ENCODE results near the gene NOS1AP. TPM values are rescaled to one million over a fixed set of nuclear protein-coding genes. Genes with fewer than 3 reads are reported as not detected.

Gene NOS1AP
- total RNA-seq, 1 donor from 2014 or later = 20.7 TPM

DNA sequence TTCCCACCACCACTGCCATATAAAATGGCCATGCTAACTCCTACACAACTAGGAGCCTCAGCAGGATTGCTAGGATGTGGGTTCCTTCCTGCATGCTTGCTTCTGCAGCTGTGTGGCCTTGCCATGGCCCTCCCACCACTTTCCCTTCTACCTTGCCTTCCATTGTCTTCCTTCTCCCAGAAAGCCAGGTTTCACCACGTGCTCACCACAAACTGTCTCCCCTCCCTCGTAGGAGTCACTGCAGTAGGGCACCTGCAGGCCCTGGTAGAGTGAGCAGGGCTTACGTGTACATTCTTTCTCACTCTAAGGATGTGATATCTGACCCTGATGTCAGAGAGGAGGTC is 315.8 kb downstream of the NOS1AP start:
- DNase-seq (ENCODE audit: low spot score) = no peak

DNA sequence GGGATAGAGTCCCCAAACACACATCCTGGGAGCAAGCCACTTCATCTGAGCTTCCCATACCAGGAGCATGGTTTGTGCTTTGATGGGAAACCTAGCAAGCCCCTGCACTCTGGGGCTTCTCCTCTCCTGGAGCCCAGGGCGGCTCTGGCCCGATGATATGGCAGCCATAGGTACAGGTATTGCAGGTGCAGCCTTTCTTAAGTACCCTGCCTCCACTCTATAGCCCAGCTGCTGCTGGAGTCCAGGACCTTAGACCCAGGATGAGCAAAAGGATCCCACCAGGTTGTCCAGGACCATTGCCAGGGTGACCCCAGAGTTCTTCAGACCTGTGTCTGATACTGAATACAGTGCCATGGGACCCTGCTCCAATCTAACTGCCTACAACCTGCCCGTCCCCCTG is 316.2 kb downstream of the NOS1AP start:
- DNase-seq (ENCODE audit: low spot score) = no peak

DNA sequence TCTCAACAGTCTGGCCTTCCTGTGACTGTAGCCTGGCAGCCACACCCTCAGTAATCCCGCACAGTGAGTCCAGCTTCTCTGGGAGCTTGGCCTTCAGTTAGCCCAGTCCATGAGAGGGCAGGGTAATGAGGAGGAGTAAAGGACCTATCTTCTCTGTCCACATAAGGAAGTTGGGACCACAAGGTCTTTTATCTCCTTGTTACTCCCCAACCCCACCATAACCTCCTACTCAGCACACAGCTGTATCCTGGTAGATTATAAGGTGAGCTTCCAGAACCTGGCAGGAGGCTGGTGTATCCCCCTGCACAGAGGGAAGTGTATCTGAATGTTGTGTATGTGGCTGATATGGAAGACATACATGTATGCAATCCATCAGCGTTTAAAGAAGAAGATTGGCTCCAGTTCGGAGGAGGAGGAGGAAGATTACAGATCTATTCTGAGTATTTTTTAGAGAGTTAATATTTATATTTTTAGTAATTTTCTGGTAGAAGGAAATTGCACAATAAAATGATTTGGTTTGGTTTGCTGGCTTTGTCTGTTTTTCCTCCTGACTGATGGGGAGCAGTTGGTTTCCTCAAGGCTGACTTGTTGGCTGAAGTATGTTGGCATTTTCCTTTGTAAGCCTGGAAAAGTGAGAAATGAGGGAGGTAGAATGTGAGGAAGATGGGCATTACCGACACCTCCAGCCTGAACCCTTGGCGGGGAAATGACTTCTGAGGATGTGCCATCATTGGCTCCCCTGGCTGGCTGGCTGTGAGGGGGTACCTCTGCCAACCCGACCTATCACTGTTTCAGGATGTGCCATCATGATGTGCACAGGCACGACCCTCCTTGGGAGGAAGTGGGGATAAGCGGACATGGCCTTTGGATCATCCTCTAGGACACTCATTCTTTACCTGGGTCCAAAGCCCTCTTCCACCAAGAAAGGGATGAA is 317.1 kb downstream of the NOS1AP start:
- DNase-seq (ENCODE audit: low spot score) = no peak

DNA sequence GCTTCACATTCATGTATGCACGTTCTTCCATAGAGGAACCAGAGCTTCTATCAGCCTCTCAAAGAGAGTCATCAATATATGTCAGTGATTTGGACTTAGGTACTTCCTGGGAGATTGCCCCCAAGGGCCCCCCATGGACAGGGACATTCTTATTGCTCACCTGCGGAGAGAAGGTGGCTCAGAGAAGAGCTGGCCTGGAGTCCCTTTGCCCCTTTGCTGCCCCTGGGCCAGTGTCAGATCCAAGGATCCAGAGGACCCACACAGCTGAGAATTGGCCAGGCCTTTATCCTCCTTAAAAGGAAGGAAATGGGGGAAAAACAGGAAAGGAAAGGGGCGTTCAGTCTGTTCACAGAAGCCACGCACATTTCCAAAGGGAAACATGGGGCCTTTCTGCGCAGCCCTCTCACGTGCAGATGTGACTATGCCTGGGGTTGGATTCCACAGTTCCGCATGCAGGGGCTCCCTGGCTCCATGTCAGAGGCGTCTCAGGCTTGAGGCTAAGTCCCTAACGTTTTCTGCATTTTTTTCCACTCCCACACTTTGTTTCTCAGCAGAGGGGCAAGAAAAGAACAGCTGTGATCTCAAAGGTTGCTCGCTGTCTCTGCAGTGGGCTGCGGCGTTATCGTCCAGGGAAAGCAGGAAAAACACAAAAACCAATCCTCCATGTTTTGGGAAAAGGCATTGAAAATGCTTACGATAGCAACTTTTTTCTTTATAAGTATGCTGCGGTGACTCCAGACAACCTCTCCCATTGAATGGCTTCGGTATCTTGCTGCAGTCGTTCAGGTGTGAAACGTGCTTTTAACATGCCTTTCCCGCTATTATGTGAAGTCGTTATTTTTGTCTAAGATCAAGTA is 318.0 kb downstream of the NOS1AP start:
- DNase-seq (ENCODE audit: low spot score) = no peak

DNA sequence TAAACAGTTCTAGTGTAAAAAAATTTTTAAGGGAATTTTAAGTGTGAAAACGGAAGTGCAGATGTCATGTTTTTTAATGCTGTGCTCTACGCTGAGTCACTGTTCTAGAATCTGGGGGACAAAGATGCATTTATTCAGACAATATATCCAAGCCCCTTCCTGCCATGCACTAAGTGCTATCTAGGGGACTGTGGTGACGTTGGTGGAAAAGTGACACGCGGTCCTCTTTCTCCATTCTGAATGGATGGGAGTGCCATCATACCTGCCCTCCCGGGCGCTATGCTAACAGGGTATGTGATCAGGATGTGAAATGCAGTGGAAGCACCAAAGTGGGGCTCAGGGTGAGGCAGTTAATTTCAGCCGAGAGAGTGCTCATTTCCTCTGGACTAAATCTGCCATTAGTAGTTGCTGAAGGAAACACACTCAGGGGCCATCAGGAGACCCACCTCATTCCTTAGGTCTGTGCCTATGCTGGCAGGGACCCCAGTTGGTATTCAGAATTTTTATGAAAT is 318.6 kb downstream of the NOS1AP start:
- no peak for DNase-seq (ENCODE audit: low spot score)

DNA sequence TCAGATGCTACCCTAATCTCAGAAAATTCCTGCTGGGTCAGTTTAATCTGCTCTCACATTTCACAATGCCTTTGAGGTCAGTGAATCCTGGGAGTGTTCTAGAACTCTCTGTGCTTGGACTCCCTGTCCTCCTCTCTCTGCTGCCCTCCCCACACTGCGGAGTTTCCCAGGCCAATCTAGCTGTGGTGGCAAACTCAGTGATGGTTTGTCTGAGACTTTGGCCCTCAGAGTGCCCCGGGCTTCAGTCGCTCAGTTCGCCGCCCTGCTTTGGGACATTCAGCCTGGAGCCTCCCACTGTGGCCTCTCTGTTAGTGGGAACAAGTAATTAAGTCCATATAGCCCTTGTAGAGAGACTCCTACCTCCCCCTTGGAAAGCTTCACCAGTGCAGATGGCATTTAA is 319.1 kb downstream of the NOS1AP start:
- no peak for DNase-seq (ENCODE audit: low spot score)

DNA sequence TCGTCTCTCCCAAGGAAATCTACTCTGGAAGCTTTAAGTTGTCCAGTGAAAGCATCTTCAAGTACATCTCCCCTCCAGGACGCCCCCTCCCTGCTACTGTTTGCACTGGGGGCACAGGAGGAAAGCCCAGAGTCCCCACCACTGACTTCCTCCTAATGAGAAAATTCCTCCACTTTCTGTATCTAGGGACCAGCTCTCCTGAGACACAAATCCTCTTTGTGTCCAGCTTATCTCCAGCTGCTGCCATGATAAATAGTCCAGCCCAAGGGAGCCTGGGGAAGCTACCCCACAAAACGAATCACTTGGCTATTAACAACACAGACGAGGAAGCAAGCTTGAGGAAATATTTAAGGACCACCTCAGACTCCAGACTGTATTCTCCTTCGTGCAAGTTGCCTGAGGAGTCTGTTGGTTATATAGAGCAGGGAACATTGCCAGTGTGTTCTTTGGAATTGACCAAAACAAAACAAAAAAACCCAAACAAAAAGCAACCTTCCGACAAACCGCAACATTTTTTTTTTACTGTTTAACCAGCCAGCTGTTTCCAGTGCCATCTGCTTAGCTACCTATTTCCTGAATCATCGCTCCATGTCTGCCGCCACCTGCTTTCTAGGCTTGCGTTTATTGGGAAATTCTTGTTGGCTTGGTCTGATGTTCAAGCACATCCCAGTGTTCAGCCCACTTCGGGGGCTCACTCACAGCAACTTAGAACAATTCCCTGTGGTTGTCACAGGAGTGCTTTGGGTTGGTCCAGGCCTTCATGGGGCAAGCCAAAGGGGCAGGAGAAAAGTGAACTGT is 319.7 kb downstream of the NOS1AP start:
- DNase-seq (ENCODE audit: low spot score) = no peak

DNA sequence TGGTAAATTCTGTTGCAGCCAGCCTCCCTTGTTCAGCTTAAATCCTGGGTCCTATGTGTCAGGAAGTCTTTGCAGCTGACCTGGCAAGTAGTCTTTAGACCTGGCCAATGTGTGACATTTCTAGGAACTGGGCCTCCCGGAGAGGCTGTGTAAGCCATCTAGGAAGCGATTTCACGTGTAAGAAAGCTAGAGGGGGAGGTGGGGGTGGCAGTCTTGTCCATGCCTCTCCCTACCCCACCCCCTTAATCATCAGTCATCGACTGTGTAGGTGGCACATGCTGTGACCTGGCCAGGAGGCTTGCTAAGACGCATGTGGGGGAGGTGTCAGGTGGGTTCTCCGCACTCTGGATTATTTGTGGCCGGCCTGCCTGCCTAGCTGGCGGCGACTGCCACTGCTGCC is 320.5 kb downstream of the NOS1AP start:
- DNase-seq (ENCODE audit: low spot score) = no peak

DNA sequence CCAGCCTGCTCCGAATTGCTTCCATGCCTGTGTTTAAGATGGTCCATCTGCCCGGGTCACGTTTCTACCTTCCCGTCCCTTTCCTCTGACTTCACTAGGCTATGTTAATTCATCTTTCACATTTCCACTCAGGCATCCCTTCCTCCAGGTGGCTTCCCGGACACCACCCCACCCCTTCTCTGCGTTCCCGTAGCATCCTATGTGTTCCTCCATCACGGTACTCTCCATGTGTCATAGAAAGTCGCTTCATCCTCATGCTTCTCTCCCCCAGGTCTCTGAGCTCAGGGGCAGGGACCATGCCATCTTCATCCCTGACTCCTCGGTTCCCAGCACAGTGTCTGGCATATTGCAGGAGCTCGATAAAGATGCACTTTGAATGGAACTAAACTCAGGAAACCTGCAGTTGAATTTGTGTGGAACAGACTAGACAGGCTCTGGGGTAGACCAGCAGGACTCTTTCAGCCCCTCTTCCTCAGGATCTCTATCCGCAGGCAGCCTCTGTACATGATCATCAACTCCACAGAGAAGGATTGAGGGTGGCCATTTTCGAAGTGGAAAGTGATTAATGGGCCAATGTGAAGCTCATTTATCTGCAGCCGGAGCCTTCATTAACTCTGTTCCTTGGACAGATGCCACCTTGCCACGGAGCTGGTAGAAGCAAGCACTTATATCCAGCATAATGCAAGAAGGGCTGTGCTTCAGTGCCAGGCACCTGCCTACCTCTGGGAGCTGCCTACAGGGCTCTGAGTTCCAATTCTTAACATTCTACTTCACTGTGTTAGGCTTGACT is 321.1 kb downstream of the NOS1AP start:
- DNase-seq (ENCODE audit: low spot score) = no peak

DNA sequence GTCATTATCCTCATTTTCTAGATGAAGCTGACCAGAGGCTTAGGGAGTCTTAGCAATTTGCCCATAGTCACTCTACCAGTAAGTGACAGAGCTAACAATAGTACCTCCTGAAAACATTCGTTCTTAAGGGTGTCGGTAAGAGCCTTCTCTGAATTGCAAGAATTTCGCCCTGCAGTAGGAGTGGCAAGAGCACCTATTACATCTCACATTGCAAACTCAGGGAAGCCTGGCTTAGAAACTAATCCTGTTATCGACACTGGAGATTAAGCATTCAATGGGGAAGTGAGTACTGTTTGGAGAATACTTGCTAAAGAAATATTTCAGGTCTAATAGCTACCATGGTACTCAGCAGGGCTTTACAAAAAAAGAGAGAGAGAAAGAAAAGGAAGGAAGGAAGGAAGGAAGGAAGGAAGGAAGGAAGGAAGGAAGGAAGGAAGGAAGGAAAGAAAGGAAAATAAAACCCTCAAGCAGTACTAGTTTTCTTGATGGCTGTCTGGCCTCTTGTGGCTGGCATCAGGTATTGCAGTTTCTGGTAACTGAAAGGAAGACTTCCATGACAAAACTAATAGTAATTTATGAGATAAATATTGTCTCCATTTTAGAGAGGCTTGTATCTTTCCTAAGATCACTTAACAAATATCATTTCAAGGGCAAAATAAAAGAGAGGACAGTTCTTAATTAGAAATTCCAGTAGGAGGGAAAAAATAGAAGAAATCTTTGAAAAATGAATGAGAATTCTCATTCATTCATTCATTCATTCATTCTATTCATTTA is 322.5 kb downstream of the NOS1AP start:
- no peak for DNase-seq (ENCODE audit: low spot score)

DNA sequence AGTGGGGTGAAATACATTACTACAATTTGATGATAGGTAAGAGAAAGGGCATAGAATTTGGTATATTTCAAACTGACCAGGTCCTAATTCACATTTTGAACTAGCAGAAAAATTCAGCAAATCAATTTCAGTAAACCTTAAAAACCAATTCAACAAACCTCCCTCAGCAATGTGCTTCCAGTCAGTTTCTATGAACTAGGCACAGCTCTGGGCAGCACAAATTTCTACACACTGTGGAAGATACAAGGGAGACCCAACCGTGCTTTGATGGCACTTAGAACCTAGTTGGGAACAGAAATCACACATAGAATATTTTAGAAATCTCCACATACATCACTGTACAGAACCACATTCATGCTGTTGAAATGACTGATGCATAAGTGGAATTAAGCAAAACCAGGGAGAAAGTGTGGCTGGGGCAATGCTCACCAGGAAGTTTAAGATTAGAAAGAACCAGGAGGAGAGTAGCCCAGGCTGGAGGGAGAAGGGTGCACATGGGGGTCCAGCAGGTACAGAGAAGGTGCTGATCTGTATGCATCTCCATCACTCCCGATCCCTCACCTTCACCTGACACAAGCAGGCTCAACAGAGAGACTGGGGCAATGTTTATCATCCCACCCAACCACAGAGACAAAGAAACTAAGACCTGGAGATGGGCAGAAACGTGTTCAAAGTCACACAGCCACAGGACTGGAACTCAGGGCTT is 326.9 kb downstream of the NOS1AP start:
- no peak for DNase-seq (ENCODE audit: low spot score)

DNA sequence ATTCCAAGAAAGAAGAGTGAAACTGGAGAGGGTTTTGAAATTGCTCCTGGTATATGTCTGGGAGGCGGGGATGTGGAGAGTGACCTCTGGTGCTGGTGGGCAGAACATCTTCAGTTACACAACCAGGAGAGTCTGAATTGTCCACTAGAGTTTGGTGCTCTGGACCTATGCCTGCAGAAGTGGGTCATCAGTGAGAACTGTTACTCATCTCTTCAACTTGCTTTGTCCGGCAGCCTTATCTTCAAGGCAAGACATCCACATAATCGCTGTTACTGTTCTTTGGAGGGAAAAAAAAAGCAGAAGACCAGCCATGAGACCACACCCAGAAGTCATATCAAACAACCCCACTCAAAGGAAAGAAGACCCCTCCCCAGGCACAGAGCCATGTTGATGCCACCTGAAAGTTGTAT is 327.6 kb downstream of the NOS1AP start:
- no peak for DNase-seq (ENCODE audit: low spot score)

DNA sequence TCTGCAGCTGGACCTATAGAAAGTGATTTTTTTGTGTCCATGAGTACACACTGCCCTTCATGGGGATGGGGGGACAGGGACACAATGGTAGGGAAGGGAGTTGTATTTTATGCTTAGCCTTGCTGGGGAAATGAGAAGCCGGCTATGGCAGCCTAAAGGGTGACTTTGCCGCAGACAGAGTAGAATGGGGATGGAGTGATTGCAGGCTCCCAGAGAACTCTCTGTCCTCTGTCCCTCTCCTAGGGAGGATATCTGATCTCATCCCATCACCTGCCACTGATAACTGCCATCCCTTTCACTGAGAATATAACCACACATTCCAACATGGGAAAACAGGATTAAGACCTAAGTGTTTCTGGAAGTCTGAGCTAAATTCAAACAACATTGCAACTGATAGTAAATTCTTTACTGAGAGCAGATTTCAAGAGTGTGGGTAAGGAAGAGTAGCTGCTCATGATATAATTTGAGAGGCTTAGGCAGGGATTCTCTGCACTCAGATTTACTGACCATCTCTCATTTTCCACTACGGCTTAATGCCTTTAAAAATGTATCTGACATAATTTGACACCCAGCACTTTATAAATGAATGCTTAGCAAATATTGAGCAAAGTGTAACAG is 328.6 kb downstream of the NOS1AP start:
- no peak for DNase-seq (ENCODE audit: low spot score)

DNA sequence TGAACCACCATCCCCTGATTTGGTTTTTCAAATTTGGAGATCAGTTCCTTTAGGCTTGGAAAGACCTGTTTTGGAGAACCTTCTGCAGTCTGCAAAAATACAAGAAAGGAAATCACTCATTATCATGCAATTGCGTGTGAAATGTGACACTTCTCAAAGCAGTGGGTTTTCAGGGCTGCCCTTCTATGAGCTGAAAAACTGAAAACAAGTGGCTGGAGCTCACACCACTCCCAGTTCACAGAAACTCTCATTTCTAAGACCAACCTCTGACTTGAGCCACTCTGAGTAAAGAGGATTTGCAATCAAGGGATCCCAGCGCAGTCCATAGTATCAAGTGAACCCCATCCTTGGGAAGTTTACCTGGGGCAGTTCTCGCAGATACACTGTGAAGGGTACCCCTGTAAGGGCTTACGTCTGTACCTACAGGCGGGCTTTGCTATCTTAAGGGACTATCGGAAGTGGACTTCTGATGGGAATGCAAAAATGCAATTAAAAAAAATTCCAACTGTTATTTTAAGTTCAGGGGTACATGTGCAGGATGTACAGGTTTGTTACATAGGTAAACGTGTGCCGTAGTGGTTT is 329.6 kb downstream of the NOS1AP start:
- DNase-seq (ENCODE audit: low spot score) = no peak

DNA sequence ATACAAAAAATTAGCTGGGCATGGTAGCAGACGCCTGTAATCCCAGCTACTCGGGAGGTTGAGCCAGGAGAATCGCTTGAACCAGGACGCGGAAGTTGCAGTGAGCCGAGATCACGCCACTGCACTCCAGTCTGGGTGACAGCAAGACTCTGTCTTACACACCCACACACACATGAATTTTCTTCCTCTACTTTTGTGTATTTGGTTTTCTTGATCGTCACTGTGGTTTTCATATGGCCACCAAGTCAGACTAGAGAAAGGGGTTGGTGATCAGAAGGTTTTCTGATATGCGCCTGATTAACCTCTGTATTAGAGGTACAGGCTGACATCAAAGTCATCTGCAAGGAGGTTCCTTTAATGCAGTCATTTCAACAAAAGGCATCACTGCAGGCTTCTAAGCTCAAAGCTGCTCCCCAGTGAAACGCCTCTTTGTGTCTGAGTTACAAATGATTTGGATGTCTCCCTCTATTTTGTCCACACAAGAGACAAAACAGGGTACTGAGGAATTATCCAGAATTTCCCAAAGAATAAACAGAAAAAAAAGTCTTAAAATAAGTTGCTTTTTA is 331.4 kb downstream of the NOS1AP start:
- no peak for DNase-seq (ENCODE audit: low spot score)

DNA sequence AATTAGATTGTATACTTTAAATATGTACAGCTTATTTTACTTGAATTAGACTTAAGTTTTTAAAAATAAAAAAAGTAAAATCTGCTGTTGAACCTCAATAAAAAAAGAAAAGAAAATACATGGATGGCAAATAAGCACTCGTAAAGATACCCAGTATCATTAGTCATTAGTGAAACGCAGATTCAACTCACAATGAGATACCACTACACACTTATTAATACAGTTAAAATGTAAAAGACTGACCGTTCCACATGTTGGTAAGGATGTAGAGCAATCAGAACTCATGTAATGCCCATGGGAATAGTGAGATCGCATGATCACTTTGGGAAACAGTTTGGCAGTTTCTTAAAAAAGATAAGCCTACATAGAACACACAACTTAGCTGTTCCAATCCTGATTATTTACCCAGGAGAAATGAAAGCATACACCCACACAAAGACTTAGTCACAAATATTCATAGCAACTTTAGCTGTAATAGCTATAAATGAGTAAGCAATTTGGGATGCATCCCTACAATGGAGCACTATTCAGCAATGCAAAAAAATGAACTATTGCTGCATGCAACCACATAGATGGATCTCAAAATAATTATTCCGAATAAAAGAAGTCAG is 335.2 kb downstream of the NOS1AP start:
- no peak for DNase-seq (ENCODE audit: low spot score)

DNA sequence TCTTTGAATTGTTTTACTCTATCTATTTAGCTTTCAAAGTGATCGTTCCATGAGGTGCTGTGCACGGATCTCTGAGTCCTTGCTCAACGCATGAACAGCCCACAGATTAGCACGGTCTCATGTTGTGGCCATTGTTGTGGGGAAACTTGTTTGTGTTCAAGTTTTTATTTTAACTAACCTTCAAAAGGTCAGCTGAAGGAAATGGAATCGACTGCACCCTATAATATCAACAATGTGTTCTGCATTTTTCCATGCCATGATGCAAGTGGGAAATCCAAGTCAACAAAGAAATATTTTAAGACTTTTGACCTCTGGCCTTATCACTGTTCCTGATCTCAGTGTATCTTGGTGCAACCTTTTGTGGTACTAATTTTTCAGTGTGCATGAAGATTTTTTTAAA is 336.3 kb downstream of the NOS1AP start:
- no peak for DNase-seq (ENCODE audit: low spot score)

DNA sequence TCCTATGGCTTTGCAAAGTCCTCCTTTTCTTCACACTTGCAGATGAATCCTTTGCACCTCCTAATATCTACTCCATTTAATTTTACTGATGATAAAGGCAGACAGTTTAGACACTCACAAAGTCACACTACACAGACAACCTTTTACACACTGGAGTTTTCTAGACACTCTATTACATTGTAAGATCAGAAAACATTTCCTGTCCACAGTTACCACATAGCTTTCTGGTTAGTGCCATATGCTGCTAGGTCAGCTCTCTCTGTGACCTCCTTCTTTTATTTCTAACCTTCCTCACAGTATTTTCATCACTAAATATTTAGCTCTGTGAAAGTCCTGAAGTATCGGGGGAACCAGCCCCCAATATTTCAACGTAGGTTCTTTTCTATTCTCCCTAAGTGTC is 337.3 kb downstream of the NOS1AP start:
- DNase-seq (ENCODE audit: low spot score) = no peak

All from mucosa of gallbladder (tissue), 1 donor.